GM18505 (cell line): ENCODE measurements around the gene ATP4B.

Source experiments
- ATAC-seq: cut with Tn5 transposase; IDR thresholded peaks from one replicate; pipeline ENCODE4 v1.9.1; 2021; ENCODE audit not compliant: unreplicated experiment
- POLR2A ChIP-seq: IDR thresholded peaks from 4 replicates; pipeline ENCODE4 v1.6.1; 2011; ENCODE audit warnings: borderline replicate concordance; ENCODE audit not compliant: insufficient read depth, insufficient read length; ENCODE audit errors: extremely low read depth

ATP4B gene

GRCh38 chr13:113657851-113658741 lies at the start of gene ATP4B:
ATP4B (minus strand) TSS chr13:113658198; CDS start chr13:113658144, 54 bp downstream.
- ATAC-seq: no peak
- no peak for TF ChIP-seq POLR2A

- ATAC-seq: no peak
- TF ChIP-seq POLR2A: no peak
These were observed 14.1 kb upstream of the ATP4B start for GRCh38 chr13:113672002-113672651.

GRCh38 chr13:113671066-113672001 lies 13.3 kb upstream of the ATP4B start:
- no peak for TF ChIP-seq POLR2A
- no peak for ATAC-seq

GRCh38 chr13:113670541-113670940 lies 12.5 kb upstream of the ATP4B start:
- no peak for ATAC-seq
- no peak for TF ChIP-seq POLR2A

- no peak for TF ChIP-seq POLR2A
- ATAC-seq: no peak
These were observed 11.8 kb upstream of the ATP4B start for GRCh38 chr13:113669755-113670341.

GRCh38 chr13:113669231-113669754 lies 11.3 kb upstream of the ATP4B start:
- ATAC-seq: no peak
- TF ChIP-seq POLR2A: no peak

GRCh38 chr13:113668491-113668971 lies 10.5 kb upstream of the ATP4B start:
- no peak for ATAC-seq
- no peak for TF ChIP-seq POLR2A

- no peak for TF ChIP-seq POLR2A
- ATAC-seq: no peak
These were observed 9.9 kb upstream of the ATP4B start for GRCh38 chr13:113667771-113668490.

- no peak for TF ChIP-seq POLR2A
- ATAC-seq: no peak
These were observed 9.1 kb upstream of the ATP4B start, which contains the start of gene GRK1 for GRCh38 chr13:113666951-113667701. GRK1 (plus strand) TSS chr13:113667219; CDS start chr13:113667387, 168 bp downstream.

- ATAC-seq: no peak
- no peak for TF ChIP-seq POLR2A
These were observed 8.3 kb upstream of the ATP4B start for GRCh38 chr13:113666329-113666670.
